ENCODE data around the gene EXOSC3.

EXOSC3 gene

DNA sequence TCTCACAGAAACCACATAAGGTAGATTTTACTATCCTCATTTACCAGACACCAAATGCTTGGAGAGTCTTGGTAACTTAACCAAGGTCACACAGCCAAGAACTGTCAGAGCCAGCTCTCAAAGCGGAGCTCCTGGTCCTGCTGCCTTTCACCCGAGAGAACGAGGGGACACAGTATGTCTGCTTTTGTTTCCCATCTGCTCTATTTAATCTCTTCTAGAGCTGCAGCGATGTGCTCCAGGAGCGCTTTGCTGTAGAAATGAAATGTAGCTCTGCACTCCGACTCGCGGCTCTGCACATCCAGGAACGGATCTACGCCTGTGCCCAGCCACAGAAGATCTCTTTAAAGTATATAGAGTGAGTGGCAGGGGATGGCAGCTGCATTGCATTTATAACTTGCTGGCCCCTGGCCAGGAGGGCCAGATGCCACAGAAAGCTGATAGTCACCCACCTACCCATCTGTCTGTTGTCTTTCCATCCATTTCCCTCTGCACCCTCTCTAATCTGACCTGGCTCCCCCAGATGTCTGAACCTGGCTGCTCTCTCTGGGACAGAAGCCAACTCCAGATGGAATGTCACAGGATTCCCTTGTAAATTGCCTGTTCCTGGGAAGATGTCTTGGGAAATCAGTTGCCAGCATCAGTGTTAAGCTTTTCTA, 52.6 kb downstream of the EXOSC3 start:
- DNase-seq (ENCODE audit: insufficient read length, low spot score) (no peak), FAIRE-seq (no peak)
- no peak for TF ChIP-seq POLR2A (IDR thresholded peaks at IDR 0.05; ENCODE audit: low read depth, low read length)

DNA sequence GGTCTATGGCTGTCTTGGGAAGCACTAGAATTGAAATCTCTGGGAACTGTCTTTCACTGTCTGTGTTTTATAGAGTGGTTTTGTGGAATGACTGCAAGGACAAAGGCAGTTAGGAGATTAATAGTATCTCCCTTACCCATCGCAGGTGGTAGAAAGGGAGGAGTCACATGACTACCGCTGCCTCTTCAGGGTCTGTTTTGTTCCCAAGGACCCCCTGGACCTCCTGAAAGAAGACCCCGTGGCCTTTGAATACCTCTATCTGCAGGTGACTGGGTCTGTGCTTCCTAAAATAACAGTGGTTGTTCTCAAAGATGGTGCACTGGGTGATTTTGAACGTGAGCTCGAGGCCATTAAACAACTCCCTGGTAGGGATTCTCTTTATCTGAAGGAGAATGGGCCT, 54.0 kb downstream of the EXOSC3 start:
- no peak for FAIRE-seq
- no peak for TF ChIP-seq POLR2A (IDR thresholded peaks at IDR 0.05; ENCODE audit: low read depth, low read length)
- DNase-seq (ENCODE audit: insufficient read length, low spot score), result no peak

DNA sequence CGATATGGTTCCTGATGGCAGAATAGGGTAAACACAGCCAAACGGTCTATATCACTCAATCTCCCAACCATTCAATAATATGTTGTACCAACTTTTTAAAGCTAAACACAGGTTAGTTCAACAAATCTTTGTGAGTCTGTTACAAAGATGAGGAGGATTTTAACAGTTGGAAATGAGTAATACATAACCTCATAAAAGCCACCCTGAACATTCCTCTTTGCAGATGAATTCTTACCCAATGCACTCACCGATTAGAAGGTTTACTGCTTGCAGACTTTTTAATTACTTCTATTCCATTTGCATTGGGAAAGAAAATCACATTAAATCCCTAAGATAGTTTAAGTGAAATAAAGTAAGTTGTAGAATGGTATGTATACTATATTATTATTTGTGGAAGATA, 54.6 kb downstream of the EXOSC3 start:
- FAIRE-seq, result peak; percentile 20
- DNase-seq (ENCODE audit: insufficient read length, low spot score), result no peak
- no peak for TF ChIP-seq POLR2A (IDR thresholded peaks at IDR 0.05; ENCODE audit: low read depth, low read length)
